GM08714 (cell line): Measurements from ENCODE around the gene COL25A1.

Source experiments
- H3K4me3 ChIP-seq: fragments of 200-500 bp; sonication (Bioruptor generic); 2 replicates; pipeline ENCODE4 v1.5.1; 2014; ENCODE audit warnings: mild to moderate bottlenecking, low read length, inconsistent platforms
- ZNF274 ChIP-seq: IDR thresholded peaks from 2 replicates; pipeline ENCODE4 v1.6.1; 2012; ENCODE audit warnings: mild to moderate bottlenecking, low read depth, low read length

Gene COL25A1

GRCh38 chr4:108763226-108763593 lies 539.2 kb downstream of the COL25A1 start:
- TF ChIP-seq ZNF274, result no peak
- H3K4me3 ChIP-seq, result peak overlapping the region; percentile 41; the same call in 1 of the 2 replicates

DNA sequence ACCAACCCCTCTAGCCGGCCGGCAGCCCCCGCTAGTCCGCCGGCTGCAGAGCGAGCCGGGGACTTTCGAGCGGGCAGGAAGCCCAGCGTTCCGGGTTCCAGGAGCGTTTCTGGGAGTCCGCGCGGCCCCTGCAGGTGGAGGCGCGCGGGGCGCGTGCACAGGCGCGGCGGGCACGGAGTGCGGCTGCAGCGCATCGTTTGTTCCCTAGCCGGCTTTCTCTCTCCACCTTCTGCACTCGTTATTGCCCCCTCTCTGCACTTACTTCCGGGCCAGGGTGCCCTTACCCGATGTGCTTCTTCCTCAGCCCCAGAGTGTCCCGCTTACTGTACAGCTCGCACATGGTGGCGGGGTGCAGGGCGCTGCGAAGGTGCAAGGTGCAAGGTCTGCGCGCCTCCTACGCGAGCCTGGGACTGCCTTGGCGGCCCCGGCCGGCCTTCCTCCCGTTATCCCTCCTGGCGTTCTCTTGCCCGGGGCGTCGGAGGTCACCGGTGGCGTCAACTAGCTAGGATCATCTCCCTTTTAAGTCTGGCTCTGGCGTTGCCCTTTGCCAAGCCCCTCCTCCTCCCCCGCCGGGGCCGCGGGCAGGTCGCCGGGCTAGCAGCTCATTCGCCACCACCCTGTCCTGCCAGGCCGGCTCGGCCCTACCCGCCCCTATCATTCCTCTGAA lies 539.8 kb downstream of the COL25A1 start, which contains the start of gene ETNPPL:
Gene ETNPPL, minus strand, starts transcription at position 495 of the 667 bp plus-strand sequence. Its CDS starts 155 bp downstream, at position 340.
- TF ChIP-seq ZNF274, result no peak

More for the DNA sequence above, 539.8 kb downstream of the COL25A1 start, which contains the start of gene ETNPPL:
- H3K4me3 ChIP-seq, result peak within 1 kb of the TSS; percentile 41; the same call in 1 of the 2 replicates
